HCT116 (cell line): Measurements from ENCODE around the gene SLC31A1. TPM values are rescaled to one million over a fixed set of nuclear protein-coding genes. Genes with fewer than 3 reads are reported as not detected.

Experiments used
- ATAC-seq: fragments of 200-7000 bp; cut with Tn5 transposase; 2 replicates; pipeline ENCODE4 v1.9.1; 2020; ENCODE audit warnings: mild to moderate bottlenecking, moderate library complexity
- BruUV-seq: library from RNA; stranded (reverse); fragments of 400-500 nt; replicated peaks from 2 replicates; lab custom pipeline; 2021; lab: Mats Ljungman, UMichigan
- CTCF ChIA-PET: fragments of 300-600 bp; sonication (Branson Sonifier 250); formaldehyde crosslinking; loops from one replicate; lab custom pipeline; 2021; ENCODE audit warnings: antibody characterized with exemption; lab: Charles Lee
- POLR2A ChIA-PET: fragments of 300-600, 350-600 bp; sonication (Branson Sonifier 250); formaldehyde crosslinking; loops from one replicate; lab custom pipeline; 2021; ENCODE audit warnings: antibody characterized with exemption; lab: Charles Lee
- RAD21 ChIA-PET, 2 experiments: fragments of 300-600 bp; sonication (Branson Sonifier 250); formaldehyde crosslinking; loops; one replicate each; lab custom pipeline; 2023; ENCODE audit warnings: low total read pairs in 2 of 2; ENCODE audit not compliant: uncharacterized antibody in 2 of 2, unreplicated experiment in 2 of 2, low non-redundant PET in 1 of 2; lab: Charles Lee
- DNase-seq: peaks from one replicate; pipeline ENCODE4 v3.0.0-alpha.2; 2010; ENCODE audit warnings: low read depth, low spot score
- H2AFZ ChIP-seq: fragments of 200-600 bp; shearing (Covaris generic), sonication (generic); 2 replicates; pipeline ENCODE4 v1.6.1; 2017; ENCODE audit warnings: low read depth, mixed run types, mixed read lengths, antibody characterized with exemption, low read length; ENCODE audit not compliant: poor library complexity, severe bottlenecking
- H3K27ac ChIP-seq: 2 replicates; pipeline ENCODE4 v1.5.1; 2012; ENCODE audit warnings: low read depth, low read length
- H3K27me3 ChIP-seq: fragments of 200-600 bp; sonication (generic); 2 replicates; pipeline ENCODE4 v1.6.1; 2016; ENCODE audit warnings: mixed run types, low read length, mixed read lengths; ENCODE audit not compliant: insufficient read depth
- H3K36me3 ChIP-seq, 2 experiments: fragments of 200-500 bp in 1 of 2; fragments of 200-600 bp in 1 of 2; sonication (Bioruptor generic) in 1 of 2; sonication (generic) in 1 of 2; 2 replicates each; pipeline versions ENCODE4 v1.5.1 to v1.6.1; 2014 to 2016; ENCODE audit warnings: low read length in 2 of 2, inconsistent platforms in 1 of 2, mixed read lengths in 1 of 2, mixed run types in 1 of 2; ENCODE audit not compliant: insufficient read depth in 2 of 2, control insufficient read depth in 1 of 2
- H3K4me1 ChIP-seq, 2 experiments: fragments of 200-600 bp in 1 of 2; sonication (generic) in 1 of 2; 2 replicates each; pipeline versions ENCODE4 v1.5.1 to v1.6.1; 2012 to 2017; ENCODE audit warnings: low read length in 2 of 2, inconsistent platforms in 1 of 2, mild to moderate bottlenecking in 1 of 2, mixed read lengths in 1 of 2, mixed run types in 1 of 2, moderate library complexity in 1 of 2; ENCODE audit not compliant: insufficient read depth in 2 of 2, control insufficient read depth in 1 of 2
- H3K4me2 ChIP-seq: fragments of 200-600 bp; sonication (generic); 2 replicates; pipeline ENCODE4 v1.6.1; 2017; ENCODE audit warnings: mixed run types, low read length, mixed read lengths
- H3K4me3 ChIP-seq, 2 experiments: fragments of 200-600 bp in 1 of 2; sonication (generic) in 1 of 2; replicated peaks in 1 of 2; 2 replicates each; pipeline ENCODE4 v1.5.1; 2011 to 2016; ENCODE audit warnings: low read length in 2 of 2, control low read depth in 1 of 2, low read depth in 1 of 2, mild to moderate bottlenecking in 1 of 2, mixed read lengths in 1 of 2, mixed run types in 1 of 2
- H3K79me2 ChIP-seq: fragments of 200-600 bp; sonication (generic); 2 replicates; pipeline ENCODE4 v1.6.1; 2017; ENCODE audit warnings: mild to moderate bottlenecking, mixed run types, low read length, moderate library complexity, mixed read lengths; ENCODE audit not compliant: insufficient read depth
- H3K9ac ChIP-seq: fragments of 200-600 bp; sonication (generic); 2 replicates; pipeline ENCODE4 v1.6.1; 2016; ENCODE audit warnings: low read length, mixed read lengths
- H3K9me2 ChIP-seq: fragments of 200-600 bp; sonication (generic), shearing (Covaris generic); 2 replicates; pipeline ENCODE4 v1.6.1; 2017; ENCODE audit warnings: mixed run types, mild to moderate bottlenecking, moderate library complexity; ENCODE audit not compliant: insufficient read depth
- H3K9me3 ChIP-seq, 2 experiments: fragments of 200-500 bp in 1 of 2; fragments of 200-600 bp in 1 of 2; sonication (Bioruptor generic) in 1 of 2; sonication (generic) in 1 of 2; 2 replicates each; pipeline ENCODE4 v1.6.1; 2014 to 2017; ENCODE audit warnings: low read length in 2 of 2, mixed read lengths in 2 of 2, inconsistent platforms in 1 of 2, low read depth in 1 of 2, mild to moderate bottlenecking in 1 of 2, mixed run types in 1 of 2, moderate library complexity in 1 of 2; ENCODE audit not compliant: control insufficient read depth in 1 of 2, insufficient read depth in 1 of 2
- H4K20me1 ChIP-seq: fragments of 200-600 bp; sonication (generic), shearing (Covaris generic); 2 replicates; pipeline ENCODE4 v1.6.1; 2017; ENCODE audit warnings: mixed run types, mild to moderate bottlenecking, moderate library complexity; ENCODE audit not compliant: insufficient read depth
- CEBPB ChIP-seq: IDR thresholded peaks from 2 replicates; pipeline ENCODE4 v1.6.1; 2012; ENCODE audit warnings: low read depth
- ELF1 ChIP-seq: IDR thresholded peaks from 2 replicates; pipeline ENCODE4 v1.6.1; 2012; ENCODE audit warnings: low read depth, borderline replicate concordance
- EZH2 ChIP-seq: fragments of 200-600 bp; sonication (generic); IDR thresholded peaks from 2 replicates; pipeline ENCODE4 v1.6.1; 2017; ENCODE audit warnings: antibody characterized with exemption, mixed run types
- EZH2phosphoT487 ChIP-seq: fragments of 200-600 bp; IDR thresholded peaks from 2 replicates; pipeline ENCODE4 v1.6.1; 2018; ENCODE audit warnings: antibody characterized with exemption, borderline replicate concordance
- FOSL1 ChIP-seq: IDR thresholded peaks from 2 replicates; pipeline ENCODE4 v1.6.1; 2012; ENCODE audit warnings: low read depth
- POLR2A ChIP-seq: IDR thresholded peaks from 2 replicates; pipeline ENCODE4 v1.7.0; 2011; ENCODE audit warnings: borderline replicate concordance; ENCODE audit not compliant: insufficient read depth, insufficient read length; ENCODE audit errors: extremely low read depth
- POLR2AphosphoS5 ChIP-seq: IDR thresholded peaks from 2 replicates; pipeline ENCODE4 v1.6.1; 2011; ENCODE audit warnings: mild to moderate bottlenecking, low read depth, low read length, moderate library complexity
- RAD21 ChIP-seq: IDR thresholded peaks from 2 replicates; pipeline ENCODE4 v1.6.1; 2012; ENCODE audit warnings: low read depth, mild to moderate bottlenecking
- SIN3A ChIP-seq: IDR thresholded peaks from 2 replicates; pipeline ENCODE4 v1.6.1; 2012; ENCODE audit warnings: low read depth
- SP1 ChIP-seq: IDR thresholded peaks from 2 replicates; pipeline ENCODE4 v1.6.1; 2012; ENCODE audit warnings: low read depth
- SRF ChIP-seq: IDR thresholded peaks from 2 replicates; pipeline ENCODE4 v1.6.1; 2012; ENCODE audit warnings: low read depth
- TCF7L2 ChIP-seq: IDR thresholded peaks from 2 replicates; pipeline ENCODE4 v1.7.0; 2011; ENCODE audit warnings: borderline replicate concordance, inconsistent platforms; ENCODE audit not compliant: insufficient read depth, insufficient read length; ENCODE audit errors: extremely low read depth
- YY1 ChIP-seq: IDR thresholded peaks from 2 replicates; pipeline ENCODE4 v1.6.1; 2011; ENCODE audit warnings: low read length, low read depth, moderate library complexity, mild to moderate bottlenecking; ENCODE audit not compliant: insufficient replicate concordance; ENCODE audit errors: extremely low read depth
- ZFX ChIP-seq: fragments of 450-650 bp; IDR thresholded peaks from 2 replicates; pipeline ENCODE4 v1.6.1; 2017
- intact Hi-C: fragments of 100-400 bp; cut with micrococcal nuclease; formaldehyde crosslinking; loops from 2 replicates; pipeline ENCODE4 v1.10.0; 2022
- total RNA-seq: library from RNA; stranded (reverse); gene quantifications from one replicate; pipeline ENCODE4 v1.2.1, GENCODE V29; 2021; ENCODE audit not compliant: unreplicated experiment
- TF ChIP-seq, protein P1 (sequence below): IDR thresholded peaks from 2 replicates; pipeline ENCODE4 v1.6.1; 2012
- TF ChIP-seq, protein P2 (sequence below): IDR thresholded peaks from 2 replicates; pipeline ENCODE4 v1.6.1; 2011; ENCODE audit warnings: mild to moderate bottlenecking, low read length, moderate library complexity; ENCODE audit not compliant: insufficient replicate concordance; ENCODE audit errors: extremely low read depth
- TF ChIP-seq, protein P3 (sequence below): IDR thresholded peaks from 2 replicates; pipeline ENCODE4 v1.6.1; 2012; ENCODE audit warnings: low read depth
- TF ChIP-seq, protein P4 (sequence below): IDR thresholded peaks from 2 replicates; pipeline ENCODE4 v1.6.1; 2012
- TF ChIP-seq, protein P5 (sequence below), 3 experiments: fragments of 200-600 bp in 1 of 3; sonication (generic) in 1 of 3; IDR thresholded peaks in 2 of 3; conservative IDR thresholded peaks in 1 of 3; 2 replicates each; pipeline ENCODE4 v1.5.1; 2012 to 2017; ENCODE audit warnings: low read depth in 2 of 3, low read length in 2 of 3, antibody characterized with exemption in 1 of 3, borderline replicate concordance in 1 of 3, control low read depth in 1 of 3, mild to moderate bottlenecking in 1 of 3, mixed read lengths in 1 of 3, mixed run types in 1 of 3, moderate library complexity in 1 of 3; ENCODE audit not compliant: insufficient read depth in 1 of 3

Gene SLC31A1
- total RNA-seq, 1 experiment from 2014 or later = 24.4 TPM

DNA sequence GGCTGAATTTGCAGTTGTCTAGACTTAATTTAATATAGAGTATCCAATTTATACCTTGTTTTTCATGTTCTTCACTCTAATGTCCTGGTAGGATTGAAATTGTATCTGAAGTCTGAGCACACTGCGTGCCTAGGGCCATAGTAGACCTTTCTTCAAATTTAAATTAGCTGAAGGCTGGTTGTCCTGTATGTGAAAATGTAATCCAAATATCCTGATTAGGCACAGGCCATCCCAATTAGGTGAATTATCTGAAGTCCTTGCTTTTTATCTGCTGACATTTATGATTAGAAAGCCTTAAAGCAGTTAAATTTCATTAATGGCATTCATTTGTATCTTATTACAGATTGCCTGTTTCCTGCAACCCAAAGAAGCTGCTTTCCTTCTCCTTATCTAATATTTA, 33.6 kb downstream of the SLC31A1 start:
- no peaks in the 10 kb centered on the region for H3K9me2 ChIP-seq
- ChIA-PET RAD21 (no interaction called here), POLR2A (no interaction called here)
- H3K4me3 ChIP-seq = no peak overlapping the region
- BruUV-seq = no TSS peak
- no peak for ATAC-seq
- peaks cover 7 to 12% of the 10 kb centered on the region in 2 experiments; a peak in 3 of 4 replicates for H3K36me3 ChIP-seq
- H3K9ac ChIP-seq = no peak overlapping the region
- no peak for TF ChIP-seq POLR2AphosphoS5
- TF ChIP-seq, protein P1, sequence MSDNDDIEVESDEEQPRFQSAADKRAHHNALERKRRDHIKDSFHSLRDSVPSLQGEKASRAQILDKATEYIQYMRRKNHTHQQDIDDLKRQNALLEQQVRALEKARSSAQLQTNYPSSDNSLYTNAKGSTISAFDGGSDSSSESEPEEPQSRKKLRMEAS = no peak
- TF ChIP-seq, protein P2, sequence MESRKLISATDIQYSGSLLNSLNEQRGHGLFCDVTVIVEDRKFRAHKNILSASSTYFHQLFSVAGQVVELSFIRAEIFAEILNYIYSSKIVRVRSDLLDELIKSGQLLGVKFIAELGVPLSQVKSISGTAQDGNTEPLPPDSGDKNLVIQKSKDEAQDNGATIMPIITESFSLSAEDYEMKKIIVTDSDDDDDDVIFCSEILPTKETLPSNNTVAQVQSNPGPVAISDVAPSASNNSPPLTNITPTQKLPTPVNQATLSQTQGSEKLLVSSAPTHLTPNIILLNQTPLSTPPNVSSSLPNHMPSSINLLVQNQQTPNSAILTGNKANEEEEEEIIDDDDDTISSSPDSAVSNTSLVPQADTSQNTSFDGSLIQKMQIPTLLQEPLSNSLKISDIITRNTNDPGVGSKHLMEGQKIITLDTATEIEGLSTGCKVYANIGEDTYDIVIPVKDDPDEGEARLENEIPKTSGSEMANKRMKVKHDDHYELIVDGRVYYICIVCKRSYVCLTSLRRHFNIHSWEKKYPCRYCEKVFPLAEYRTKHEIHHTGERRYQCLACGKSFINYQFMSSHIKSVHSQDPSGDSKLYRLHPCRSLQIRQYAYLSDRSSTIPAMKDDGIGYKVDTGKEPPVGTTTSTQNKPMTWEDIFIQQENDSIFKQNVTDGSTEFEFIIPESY = no peak
- TF ChIP-seq ZFX = no peak
- no peak for TF ChIP-seq CEBPB
- TF ChIP-seq RAD21 = no peak
- TF ChIP-seq SIN3A = no peak
- no peak for TF ChIP-seq POLR2A
- TF ChIP-seq TCF7L2 = no peak
- TF ChIP-seq YY1 = no peak
- no peak for TF ChIP-seq SRF
- TF ChIP-seq EZH2 = no peak
- TF ChIP-seq, protein P3, sequence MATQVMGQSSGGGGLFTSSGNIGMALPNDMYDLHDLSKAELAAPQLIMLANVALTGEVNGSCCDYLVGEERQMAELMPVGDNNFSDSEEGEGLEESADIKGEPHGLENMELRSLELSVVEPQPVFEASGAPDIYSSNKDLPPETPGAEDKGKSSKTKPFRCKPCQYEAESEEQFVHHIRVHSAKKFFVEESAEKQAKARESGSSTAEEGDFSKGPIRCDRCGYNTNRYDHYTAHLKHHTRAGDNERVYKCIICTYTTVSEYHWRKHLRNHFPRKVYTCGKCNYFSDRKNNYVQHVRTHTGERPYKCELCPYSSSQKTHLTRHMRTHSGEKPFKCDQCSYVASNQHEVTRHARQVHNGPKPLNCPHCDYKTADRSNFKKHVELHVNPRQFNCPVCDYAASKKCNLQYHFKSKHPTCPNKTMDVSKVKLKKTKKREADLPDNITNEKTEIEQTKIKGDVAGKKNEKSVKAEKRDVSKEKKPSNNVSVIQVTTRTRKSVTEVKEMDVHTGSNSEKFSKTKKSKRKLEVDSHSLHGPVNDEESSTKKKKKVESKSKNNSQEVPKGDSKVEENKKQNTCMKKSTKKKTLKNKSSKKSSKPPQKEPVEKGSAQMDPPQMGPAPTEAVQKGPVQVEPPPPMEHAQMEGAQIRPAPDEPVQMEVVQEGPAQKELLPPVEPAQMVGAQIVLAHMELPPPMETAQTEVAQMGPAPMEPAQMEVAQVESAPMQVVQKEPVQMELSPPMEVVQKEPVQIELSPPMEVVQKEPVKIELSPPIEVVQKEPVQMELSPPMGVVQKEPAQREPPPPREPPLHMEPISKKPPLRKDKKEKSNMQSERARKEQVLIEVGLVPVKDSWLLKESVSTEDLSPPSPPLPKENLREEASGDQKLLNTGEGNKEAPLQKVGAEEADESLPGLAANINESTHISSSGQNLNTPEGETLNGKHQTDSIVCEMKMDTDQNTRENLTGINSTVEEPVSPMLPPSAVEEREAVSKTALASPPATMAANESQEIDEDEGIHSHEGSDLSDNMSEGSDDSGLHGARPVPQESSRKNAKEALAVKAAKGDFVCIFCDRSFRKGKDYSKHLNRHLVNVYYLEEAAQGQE = no peak
- TF ChIP-seq SP1 = no peak
- no peak for TF ChIP-seq ELF1
- TF ChIP-seq FOSL1 = no peak
- TF ChIP-seq, protein P4, sequence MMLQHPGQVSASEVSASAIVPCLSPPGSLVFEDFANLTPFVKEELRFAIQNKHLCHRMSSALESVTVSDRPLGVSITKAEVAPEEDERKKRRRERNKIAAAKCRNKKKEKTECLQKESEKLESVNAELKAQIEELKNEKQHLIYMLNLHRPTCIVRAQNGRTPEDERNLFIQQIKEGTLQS = no peak
- TF ChIP-seq EZH2phosphoT487 = no peak
- TF ChIP-seq, protein P5, sequence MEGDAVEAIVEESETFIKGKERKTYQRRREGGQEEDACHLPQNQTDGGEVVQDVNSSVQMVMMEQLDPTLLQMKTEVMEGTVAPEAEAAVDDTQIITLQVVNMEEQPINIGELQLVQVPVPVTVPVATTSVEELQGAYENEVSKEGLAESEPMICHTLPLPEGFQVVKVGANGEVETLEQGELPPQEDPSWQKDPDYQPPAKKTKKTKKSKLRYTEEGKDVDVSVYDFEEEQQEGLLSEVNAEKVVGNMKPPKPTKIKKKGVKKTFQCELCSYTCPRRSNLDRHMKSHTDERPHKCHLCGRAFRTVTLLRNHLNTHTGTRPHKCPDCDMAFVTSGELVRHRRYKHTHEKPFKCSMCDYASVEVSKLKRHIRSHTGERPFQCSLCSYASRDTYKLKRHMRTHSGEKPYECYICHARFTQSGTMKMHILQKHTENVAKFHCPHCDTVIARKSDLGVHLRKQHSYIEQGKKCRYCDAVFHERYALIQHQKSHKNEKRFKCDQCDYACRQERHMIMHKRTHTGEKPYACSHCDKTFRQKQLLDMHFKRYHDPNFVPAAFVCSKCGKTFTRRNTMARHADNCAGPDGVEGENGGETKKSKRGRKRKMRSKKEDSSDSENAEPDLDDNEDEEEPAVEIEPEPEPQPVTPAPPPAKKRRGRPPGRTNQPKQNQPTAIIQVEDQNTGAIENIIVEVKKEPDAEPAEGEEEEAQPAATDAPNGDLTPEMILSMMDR (IDR thresholded peaks at IDR 0.05 in 2 of 3, conservative IDR thresholded peaks at IDR 0.05 in 1 of 3; ENCODE audit: borderline replicate concordance in 1 of 3, insufficient read depth in 1 of 3, low read depth in 2 of 3, low read length in 2 of 3) = no peak
- TF ChIP-seq, all 23 proteins: peak for 0
- Histone ChIP-seq H3K9me3 (no peaks in the 10 kb centered on the region; a peak in 1 of 4 replicates), H2AFZ (no peak overlapping the region), H3K27me3 (no peaks in the 10 kb centered on the region), H3K4me2 (no peak overlapping the region), H3K79me2 (no peaks in the 10 kb centered on the region), H3K4me1 (no peaks in the 10 kb centered on the region), H3K27ac (no peak overlapping the region), H4K20me1 (no peaks in the 10 kb centered on the region)
- intact Hi-C loops = no loop called here
- CTCF ChIA-PET = no interaction called here
- DNase-seq = no peak
